ENCODE results near the gene DCUN1D1. TPM values are rescaled to one million over a fixed set of nuclear protein-coding genes. Genes with fewer than 3 reads are reported as not detected.

The DCUN1D1 gene
- total and polyA plus RNA-seq, 8 donors, result 7.0 to 56.4 (median 14.5) TPM

DNA sequence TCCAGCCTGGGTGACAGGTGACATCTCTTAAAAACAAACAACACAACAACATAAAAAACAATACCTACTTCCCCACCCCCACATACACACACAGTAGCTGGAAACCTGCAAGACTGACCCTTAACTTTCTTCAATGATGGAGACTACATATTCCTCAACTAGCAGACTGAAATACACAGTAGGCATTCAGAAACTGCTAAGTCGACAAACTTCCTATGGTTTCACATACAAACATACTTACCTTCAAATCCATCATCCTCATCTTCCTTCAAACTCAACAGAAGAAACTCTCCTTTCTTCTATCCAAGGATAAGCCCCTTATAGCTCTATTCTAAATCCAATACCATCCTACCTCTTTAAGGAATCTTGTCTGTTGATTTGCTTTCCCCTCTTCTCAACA, 30.6 kb downstream of the DCUN1D1 start:
- Histone ChIP-seq H3K4me3 (no peak overlapping the region), H3K4me1 (no peaks in the 10 kb centered on the region), H3K27me3 (no peaks in the 10 kb centered on the region), H3K27ac (no peak overlapping the region), H3K36me3 (peaks cover 13 to 59% (median 46%) of the 10 kb centered on the region in 4 donors), H3K9me3 (no peaks in the 10 kb centered on the region)
- DNase-seq, result no peak
- intact Hi-C loops (cut with DNase I; ENCODE audit: low total_unique reads), result no loop called here
- WGBS, 5 donors, result 96 to 100% (median 100%) methylated on average over 1 of the region's 1 CpG
- TF ChIP-seq, protein P1, sequence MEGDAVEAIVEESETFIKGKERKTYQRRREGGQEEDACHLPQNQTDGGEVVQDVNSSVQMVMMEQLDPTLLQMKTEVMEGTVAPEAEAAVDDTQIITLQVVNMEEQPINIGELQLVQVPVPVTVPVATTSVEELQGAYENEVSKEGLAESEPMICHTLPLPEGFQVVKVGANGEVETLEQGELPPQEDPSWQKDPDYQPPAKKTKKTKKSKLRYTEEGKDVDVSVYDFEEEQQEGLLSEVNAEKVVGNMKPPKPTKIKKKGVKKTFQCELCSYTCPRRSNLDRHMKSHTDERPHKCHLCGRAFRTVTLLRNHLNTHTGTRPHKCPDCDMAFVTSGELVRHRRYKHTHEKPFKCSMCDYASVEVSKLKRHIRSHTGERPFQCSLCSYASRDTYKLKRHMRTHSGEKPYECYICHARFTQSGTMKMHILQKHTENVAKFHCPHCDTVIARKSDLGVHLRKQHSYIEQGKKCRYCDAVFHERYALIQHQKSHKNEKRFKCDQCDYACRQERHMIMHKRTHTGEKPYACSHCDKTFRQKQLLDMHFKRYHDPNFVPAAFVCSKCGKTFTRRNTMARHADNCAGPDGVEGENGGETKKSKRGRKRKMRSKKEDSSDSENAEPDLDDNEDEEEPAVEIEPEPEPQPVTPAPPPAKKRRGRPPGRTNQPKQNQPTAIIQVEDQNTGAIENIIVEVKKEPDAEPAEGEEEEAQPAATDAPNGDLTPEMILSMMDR (IDR thresholded peaks at IDR 0.05), result no peak
- TF ChIP-seq POLR2A (IDR thresholded peaks at IDR 0.05) (no peak), POLR2AphosphoS5 (IDR thresholded peaks at IDR 0.05) (no peak), EP300 (IDR thresholded peaks at IDR 0.05) (no peak)

DNA sequence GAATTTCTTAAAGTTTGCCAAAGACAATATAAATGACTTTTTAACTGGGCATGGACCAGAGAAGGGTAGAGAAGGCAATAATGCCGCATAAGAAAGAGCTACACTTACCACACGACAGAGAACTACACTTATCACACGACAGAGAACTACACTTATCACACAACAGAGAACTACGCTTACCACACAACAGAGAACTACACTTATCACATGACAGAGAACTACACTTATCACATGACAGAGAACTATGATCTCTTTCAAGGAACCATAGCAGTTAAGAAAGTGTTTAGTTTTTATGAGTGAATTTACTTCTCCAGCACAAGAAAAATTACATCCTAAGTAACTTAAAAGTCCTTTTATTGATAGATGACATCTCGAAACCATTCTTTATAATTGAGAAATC, 32.0 kb downstream of the DCUN1D1 start:
- Histone ChIP-seq H3K4me3 (no peak overlapping the region), H3K36me3 (peaks cover 13 to 57% (median 49%) of the 10 kb centered on the region in 4 donors), H3K27ac (no peak overlapping the region), H3K9me3 (no peaks in the 10 kb centered on the region), H3K27me3 (no peaks in the 10 kb centered on the region), H3K4me1 (no peaks in the 10 kb centered on the region)
- intact Hi-C loops (cut with DNase I; ENCODE audit: low total_unique reads), result no loop called here
- 78 to 90% (median 86%) methylated on average over 5 of the region's 5 CpGs for WGBS, 5 donors
- TF ChIP-seq POLR2A (IDR thresholded peaks at IDR 0.05) (no peak), EP300 (IDR thresholded peaks at IDR 0.05) (no peak), POLR2AphosphoS5 (IDR thresholded peaks at IDR 0.05) (no peak)
- TF ChIP-seq, protein P1 (IDR thresholded peaks at IDR 0.05), result no peak
- no peak for DNase-seq

DNA sequence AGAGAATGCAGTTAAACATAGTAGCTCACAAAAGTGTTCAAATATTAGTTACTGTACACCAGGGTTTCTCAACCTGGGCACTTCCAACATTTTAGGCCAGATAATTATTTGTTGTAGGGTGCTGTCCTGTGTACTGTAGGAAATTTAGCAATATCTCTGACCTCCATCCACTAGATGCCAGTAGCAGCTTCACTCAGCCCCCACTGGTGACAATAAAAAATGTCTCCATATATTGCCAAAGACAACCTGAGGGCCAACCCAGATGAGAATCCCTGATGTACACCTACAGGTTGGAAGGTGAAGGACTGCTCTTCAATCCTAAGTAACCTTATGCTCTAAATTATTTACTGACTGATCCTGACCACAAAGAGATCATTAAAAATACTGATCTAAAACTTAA, 32.5 kb downstream of the DCUN1D1 start:
- Histone ChIP-seq H3K4me3 (no peak overlapping the region), H3K9me3 (no peaks in the 10 kb centered on the region), H3K27me3 (no peaks in the 10 kb centered on the region), H3K27ac (no peak overlapping the region), H3K4me1 (no peaks in the 10 kb centered on the region), H3K36me3 (peaks cover 13 to 53% (median 46%) of the 10 kb centered on the region in 4 donors)
- intact Hi-C loops (cut with DNase I; ENCODE audit: low total_unique reads), result no loop called here
- no peak for DNase-seq
- no peak for TF ChIP-seq POLR2AphosphoS5 (IDR thresholded peaks at IDR 0.05)
- TF ChIP-seq EP300 (IDR thresholded peaks at IDR 0.05), result no peak
- no peak for TF ChIP-seq POLR2A (IDR thresholded peaks at IDR 0.05)
- TF ChIP-seq, protein P1 (IDR thresholded peaks at IDR 0.05), result no peak

DNA sequence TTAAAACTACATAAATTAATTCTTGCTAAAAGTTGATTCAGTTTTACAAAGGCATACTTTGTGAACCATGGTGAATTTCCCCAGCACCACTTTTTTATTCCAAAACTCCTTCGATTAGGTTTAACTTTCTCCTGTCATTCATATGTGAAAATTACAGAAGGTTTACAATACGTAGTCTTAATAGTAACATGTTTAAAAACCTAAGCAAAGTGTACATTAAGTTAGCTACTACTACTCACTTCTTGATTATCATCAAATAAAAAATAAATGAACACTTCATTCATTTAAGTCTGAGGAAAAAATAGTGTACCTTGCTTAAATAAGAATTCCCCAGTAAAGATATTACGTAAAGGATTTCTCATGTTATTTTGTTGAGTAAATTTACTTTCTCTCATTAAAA, 38.6 kb downstream of the DCUN1D1 start:
- 92 to 98% (median 96%) methylated on average over 3 of the region's 3 CpGs for WGBS, 5 donors
- Histone ChIP-seq H3K27me3 (no peaks in the 10 kb centered on the region), H3K9me3 (no peaks in the 10 kb centered on the region), H3K4me3 (no peak overlapping the region), H3K4me1 (peaks cover 0 to 5% (median 2%) of the 10 kb centered on the region in 4 donors), H3K36me3 (peaks cover 9 to 34% (median 25%) of the 10 kb centered on the region in 4 donors), H3K27ac (no peak overlapping the region)
- TF ChIP-seq EP300 (IDR thresholded peaks at IDR 0.05), result no peak
- TF ChIP-seq POLR2A (IDR thresholded peaks at IDR 0.05), result no peak
- no peak for TF ChIP-seq POLR2AphosphoS5 (IDR thresholded peaks at IDR 0.05)
- TF ChIP-seq, protein P1 (IDR thresholded peaks at IDR 0.05), result no peak
- intact Hi-C loops (cut with DNase I; ENCODE audit: low total_unique reads), result no loop called here
- DNase-seq, result no peak
